Cardiac fibroblast (primary cell): ENCODE measurements around the gene IGHMBP2.

Experiments
- DNase-seq, 2 donors: peaks; one replicate each; pipeline versions ENCODE4 v3.0.0 to v3.0.0-alpha.2; 2010; ENCODE audit warnings: low read depth in 2 of 2
- H3K4me3 ChIP-seq, 2 donors: replicated peaks in 1 of 2; 1 replicate in 1 of 2; 2 replicates in 1 of 2; pipeline ENCODE4 v1.5.1; 2011; ENCODE audit warnings: low read depth in 2 of 2, low read length in 2 of 2, mild to moderate bottlenecking in 2 of 2, moderate library complexity in 1 of 2
- TF ChIP-seq, protein P1 (sequence below): IDR thresholded peaks from one replicate; pipeline ENCODE4 v1.5.1; 2011; ENCODE audit warnings: low read depth, mild to moderate bottlenecking, low read length, inconsistent platforms

IGHMBP2 gene

DNA sequence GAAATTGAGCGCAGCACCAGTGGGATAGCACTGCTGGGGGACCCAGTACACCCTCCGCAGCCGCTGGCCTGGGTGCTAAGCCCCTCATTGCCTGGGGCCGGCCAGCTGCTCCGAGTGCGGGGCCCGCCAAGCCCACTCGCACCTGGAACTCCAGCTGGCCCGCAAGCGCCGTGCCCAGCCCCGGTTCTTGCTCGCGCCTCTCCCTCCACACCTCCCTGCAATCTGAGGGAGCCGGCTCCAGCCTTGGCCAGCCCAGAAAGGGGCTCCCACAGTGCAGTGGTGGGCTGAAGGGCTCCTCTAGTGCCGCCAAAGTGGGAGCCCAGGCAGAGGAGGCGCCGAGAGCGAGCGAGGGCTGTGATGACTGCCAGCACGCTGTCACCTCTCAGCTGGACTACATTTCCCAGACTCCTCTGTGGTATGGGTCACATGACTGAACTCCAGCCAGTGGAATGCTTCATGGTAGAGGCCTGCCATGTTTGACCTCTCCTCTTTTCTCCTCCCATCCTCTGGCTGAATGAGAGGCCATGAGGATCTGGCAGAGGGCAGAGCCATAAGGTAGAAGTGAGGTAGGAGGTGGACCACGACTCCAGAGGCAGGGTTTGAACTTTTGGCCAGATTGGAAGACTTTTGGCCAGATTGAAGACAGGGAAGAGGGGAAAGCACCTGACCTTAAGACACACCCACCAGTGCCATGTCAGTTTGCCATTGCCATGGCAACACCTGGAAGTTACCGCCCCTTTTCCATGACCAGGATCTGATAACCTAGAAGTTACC, 70.9 kb downstream of the IGHMBP2 start:
- H3K4me3 ChIP-seq = no peak overlapping the region
- peak in 1 of 2 donors; percentile 43 for DNase-seq
- TF ChIP-seq, protein P1, sequence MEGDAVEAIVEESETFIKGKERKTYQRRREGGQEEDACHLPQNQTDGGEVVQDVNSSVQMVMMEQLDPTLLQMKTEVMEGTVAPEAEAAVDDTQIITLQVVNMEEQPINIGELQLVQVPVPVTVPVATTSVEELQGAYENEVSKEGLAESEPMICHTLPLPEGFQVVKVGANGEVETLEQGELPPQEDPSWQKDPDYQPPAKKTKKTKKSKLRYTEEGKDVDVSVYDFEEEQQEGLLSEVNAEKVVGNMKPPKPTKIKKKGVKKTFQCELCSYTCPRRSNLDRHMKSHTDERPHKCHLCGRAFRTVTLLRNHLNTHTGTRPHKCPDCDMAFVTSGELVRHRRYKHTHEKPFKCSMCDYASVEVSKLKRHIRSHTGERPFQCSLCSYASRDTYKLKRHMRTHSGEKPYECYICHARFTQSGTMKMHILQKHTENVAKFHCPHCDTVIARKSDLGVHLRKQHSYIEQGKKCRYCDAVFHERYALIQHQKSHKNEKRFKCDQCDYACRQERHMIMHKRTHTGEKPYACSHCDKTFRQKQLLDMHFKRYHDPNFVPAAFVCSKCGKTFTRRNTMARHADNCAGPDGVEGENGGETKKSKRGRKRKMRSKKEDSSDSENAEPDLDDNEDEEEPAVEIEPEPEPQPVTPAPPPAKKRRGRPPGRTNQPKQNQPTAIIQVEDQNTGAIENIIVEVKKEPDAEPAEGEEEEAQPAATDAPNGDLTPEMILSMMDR = no peak

DNA sequence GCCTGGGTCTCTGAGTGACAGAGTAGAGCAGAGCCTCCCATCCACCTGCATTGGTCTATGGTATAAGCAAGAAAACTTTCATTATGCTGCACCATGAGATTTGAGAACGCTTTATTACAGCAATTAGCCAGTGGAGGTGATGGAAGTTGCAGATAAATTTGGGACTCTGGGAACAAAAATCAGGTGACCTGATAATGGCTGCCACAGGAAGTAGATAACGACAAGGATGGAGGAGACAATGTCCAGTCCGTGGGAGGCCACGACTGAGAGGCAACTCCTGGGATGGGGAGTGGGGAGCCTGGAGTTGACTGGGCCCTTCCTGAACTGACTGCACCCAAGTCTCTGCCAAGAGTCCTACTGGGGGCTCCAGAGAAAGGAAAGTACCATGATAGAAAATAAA, 72.4 kb downstream of the IGHMBP2 start:
- no peak for DNase-seq
- H3K4me3 ChIP-seq = no peak overlapping the region
- TF ChIP-seq, protein P1 = no peak

DNA sequence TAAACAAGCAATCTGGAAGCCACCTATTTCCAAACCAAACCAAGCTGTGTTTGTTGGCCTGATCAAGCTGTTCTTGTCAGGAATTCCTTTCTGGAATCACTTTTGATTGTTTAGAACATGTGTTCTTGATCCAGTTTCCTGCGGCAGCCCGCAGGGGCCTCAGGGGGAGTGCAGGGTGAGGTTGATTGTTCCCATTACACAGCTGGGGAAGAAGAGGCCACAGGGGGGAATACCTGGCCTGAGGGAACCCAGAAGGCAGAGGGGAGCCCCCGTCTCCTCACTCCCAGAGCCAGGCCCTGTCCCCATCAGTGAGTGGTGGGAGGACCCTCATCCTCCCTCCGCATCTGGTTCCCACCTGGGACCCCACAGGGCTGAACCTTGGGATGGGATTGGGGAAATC, 72.9 kb downstream of the IGHMBP2 start:
- TF ChIP-seq, protein P1 = no peak
- DNase-seq = no peak
- no peak overlapping the region for H3K4me3 ChIP-seq

DNA sequence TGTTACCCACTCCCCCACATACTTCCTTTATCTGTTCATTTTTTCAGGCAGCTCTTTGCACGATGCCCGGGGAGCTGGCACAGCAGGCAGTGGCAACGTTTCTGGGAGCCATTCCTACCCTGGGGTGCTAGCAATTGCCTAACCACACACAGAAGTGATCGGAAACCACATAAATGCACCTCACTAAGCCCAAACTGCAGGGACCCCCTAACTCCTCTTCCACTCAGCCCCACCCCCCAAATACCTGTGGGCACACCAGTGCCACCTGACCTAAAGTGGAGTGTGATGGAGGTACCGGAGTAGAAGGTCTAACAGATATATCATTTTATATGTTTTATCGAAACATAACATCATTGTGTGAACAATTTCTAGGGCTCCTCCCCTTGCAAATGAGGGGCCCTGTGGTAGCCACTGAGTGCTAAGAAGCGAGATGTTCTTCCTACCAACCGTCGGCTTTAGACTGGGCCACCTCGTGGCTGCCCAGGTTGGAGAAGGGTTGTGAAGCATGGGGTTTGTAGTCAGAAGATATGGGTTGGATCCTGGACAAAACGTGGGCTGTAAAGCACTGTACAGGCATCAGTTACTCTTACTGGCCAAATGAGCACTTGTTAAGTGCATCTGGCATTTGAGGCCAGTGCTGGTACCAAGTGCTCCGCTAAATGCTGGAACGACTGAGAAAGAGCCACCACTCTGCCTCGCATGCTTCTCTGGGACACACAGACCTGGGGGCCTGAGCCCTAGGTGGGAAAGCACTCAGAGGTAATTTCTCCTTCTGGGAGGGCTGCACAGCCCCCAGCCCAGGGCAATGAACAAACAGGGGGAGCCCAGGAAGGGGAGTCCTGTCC, 74.3 kb downstream of the IGHMBP2 start:
- H3K4me3 ChIP-seq = no peak overlapping the region
- no peak for DNase-seq
- TF ChIP-seq, protein P1 = no peak

DNA sequence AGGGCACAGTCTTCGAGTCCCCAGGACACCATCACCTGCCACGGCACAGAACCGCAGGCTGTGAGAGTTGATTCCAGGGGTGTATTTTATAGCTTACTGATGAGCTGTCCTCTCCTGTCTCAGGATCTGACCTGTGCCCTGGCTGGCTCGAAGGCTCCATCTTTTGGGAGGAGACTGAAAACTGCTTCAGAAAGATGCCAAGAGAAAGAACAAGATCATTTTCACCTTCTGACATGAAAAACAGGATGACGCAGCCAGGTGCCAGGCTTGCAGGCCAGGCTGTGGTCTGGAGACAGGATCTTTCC, 74.9 kb downstream of the IGHMBP2 start:
- no peak for DNase-seq
- no peak overlapping the region for H3K4me3 ChIP-seq
- TF ChIP-seq, protein P1 = no peak

DNA sequence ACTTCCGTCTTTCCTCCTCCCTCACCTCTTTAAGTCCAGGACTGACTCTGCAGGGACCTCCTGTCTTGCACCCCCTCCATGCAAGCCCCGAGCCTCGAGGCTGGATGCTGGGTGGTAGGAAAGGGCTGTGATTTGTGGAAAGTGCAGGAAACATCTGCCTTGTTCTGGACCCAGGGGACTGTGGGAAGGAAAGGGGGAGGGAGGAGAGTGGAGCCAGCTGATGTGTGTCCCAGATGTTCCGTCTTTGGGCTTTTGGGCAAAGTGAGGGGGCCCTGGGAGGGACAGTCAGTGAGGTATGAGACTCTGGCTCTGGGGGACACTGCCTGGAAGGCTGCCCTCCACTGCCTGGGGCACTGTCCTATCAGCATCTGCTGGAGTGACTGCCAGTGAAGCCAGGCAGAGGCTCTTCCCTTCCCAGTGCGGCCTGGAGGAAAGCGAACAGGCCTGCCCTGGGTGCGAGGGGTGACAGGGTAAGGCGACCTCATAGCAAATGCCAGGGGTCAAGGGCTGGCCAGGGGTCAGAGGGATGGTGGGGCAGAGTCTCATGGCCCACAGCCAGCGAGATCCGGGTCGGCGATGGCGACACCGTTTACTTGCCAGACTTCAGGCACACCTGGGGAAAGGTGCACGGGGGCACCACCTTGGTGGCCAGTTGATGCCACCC, 75.4 kb downstream of the IGHMBP2 start:
- no peak for DNase-seq
- no peak overlapping the region for H3K4me3 ChIP-seq
- TF ChIP-seq, protein P1 = no peak
